HT1080 (cell line): ENCODE results near the gene TCF7L2. TPM values are rescaled to one million over a fixed set of nuclear protein-coding genes. Genes with fewer than 3 reads are reported as not detected.

Experiments
- DNase-seq: peaks from one replicate; pipeline ENCODE4 v3.0.0-alpha.2; 2015; ENCODE audit warnings: low read depth
- total RNA-seq: library from RNA; depleted of rRNA; stranded (reverse); fragments of >200 nt; shearing (Covaris generic); gene quantifications from 2 replicates; pipeline ENCODE4 v1.2.3, GENCODE V29; 2014

TCF7L2 gene
- total RNA-seq, 1 experiment from 2014 or later: 9.6 TPM

GRCh38 chr10:113020838-113021237 is 70.8 kb downstream of the TCF7L2 start:
- no peak for DNase-seq

DNA sequence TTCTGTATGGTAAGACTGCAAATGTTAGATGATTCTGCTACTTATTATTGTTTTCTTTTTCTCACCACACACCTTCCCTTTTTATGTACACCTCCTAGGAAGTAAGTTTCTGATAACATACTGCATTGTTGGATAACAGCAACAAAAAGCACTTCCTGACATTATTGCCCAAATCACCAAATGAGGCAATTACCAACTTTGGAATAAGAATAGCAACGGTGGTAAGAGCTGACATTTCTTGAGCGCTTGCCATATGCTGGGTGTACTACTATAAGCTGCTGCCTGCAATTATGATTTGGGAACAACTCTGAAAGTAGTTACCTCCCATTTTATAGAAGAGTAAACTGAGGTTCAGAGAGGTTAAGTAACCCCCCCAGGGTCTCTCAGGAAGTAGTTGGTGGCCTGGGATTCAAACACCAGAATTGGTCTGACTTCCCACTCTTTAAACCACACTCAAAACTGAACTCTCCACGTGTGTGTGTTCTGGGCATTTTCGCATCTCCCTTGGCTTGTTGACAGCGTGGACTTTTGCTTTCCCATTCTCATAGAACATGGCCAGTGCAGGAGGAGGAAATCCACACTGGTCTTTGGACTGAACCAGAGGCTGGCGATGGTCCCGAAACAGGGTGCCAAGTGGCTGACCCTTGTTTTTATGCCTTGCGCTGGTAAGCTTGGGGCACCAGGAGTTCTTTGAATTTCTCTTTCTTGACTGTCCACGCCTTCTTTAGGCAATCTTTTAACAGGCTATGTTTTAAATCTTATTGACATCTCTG is 71.4 kb downstream of the TCF7L2 start:
- DNase-seq: no peak

DNA sequence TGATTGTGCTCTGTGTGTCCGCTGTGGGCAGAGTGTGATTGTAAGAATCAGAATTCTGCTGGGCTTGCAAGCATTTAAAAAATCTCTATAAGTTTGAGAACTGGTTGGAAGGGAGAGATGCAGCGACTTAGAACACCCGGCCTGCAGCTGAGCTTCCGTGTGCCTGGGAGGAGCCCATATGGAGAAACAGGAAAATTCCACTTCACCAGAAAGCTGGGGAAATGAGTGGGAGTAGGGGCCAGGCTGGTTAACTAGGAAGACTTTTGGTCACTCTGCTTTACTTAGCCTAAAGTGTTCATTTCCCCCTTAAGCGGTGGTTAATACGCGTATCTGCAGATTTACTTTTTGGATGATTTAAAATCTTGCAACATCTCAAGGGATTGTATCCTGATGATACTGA is 72.2 kb downstream of the TCF7L2 start:
- no peak for DNase-seq

DNA sequence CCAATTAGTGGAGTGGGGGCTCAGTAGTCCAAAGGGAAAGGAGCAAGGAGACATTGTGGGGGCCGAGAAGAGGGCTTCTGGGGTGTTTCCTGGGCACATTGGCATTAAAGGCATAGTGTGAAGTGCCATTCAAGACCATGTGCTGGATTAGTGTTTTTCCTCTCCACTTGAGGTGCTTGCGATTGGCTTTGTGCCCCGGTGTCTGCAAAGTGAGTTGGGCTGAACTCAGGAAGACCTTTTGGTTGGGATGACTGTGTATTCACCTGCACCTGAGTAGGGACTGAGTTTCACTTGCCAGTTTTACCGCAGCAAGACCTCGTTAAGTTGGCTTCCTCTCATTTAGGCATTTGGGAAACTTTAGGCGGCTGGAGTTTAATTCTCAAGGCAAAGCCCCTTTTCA is 73.0 kb downstream of the TCF7L2 start:
- no peak for DNase-seq

DNA sequence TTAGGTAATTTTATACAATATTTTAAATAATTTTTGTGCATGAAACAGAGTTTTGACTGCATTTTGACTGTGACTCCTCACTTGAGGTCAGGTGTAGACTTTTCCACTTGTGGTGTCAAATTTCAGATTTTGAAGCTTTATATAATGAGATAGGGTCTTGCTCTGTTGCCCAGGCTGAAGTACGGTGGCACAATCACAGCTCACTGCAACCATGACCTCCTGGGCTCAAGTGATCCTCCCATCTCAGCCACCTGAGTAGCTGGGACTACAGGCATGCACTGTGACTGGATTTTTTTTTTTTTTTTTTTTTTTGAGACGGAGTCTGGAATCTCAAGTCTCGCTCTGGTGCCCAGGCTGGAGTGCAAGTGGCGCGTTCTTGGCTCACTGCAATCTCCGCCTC is 74.9 kb downstream of the TCF7L2 start:
- DNase-seq: no peak

GRCh38 chr10:113025487-113025886 is 75.4 kb downstream of the TCF7L2 start:
- no peak for DNase-seq

DNA sequence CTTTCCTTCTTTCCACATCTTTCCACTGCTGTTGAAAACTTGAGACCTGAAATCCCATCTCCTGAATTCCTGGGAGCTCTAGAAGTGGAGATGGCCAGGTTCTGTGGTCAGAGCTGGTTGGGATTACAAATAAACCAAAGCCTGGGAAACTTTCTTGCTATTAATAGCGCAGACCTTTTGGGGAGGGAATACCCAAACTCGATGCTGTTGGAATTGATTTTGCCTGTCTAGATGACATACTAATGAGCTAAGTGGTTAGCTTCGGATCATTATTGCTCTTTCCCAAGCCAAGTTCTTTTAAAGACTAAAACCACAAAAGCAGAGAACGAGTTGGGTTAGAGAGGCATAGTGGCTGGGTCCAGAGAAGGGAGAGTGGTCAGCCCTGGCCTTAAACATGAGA is 76.6 kb downstream of the TCF7L2 start:
- DNase-seq: peak; percentile 50

- DNase-seq: no peak
Observed at GRCh38 chr10:113027230-113027573, 77.2 kb downstream of the TCF7L2 start.

DNA sequence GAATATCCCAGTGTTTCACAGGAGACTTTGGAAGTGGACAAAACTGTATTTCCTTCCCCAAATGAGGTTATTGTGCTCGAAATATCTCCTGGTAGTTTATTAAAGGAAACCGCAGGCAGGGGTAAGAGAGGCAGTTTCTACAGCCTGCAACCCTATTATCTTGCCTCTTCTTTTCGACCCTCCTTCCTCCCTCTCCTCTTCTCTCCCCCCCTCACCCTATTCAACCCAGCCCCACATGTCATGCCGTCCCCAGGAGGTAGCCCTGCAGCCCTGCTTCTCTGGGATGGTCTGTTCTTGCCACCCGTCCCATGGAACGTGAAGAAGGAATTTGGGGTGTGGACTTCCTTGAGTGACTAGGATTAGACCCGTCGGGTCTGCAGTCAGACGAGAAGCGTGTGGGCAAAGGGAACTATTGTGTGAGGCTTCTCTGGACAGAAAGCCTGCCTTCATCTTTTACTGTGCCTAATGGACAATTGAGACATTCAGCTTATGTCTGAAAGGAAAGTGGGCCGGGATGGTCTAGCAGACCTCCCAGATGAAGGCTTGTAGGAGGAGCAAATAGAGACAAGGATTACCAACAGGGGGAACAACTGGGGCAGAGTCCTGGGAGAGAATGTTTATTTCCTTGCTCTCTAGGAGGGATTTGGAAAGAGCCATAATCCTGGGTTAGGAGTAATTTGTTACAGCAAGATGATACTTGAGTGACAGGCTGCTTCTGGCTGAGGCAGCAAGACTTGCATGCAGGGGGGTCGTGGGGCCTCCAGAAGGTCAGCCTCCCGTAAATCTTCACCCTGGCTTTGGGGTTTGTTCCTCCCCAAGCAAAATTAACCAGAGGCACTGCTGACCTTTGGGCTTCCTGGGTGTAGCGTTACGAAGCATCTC is 77.8 kb downstream of the TCF7L2 start:
- no peak for DNase-seq

- no peak for DNase-seq
Observed at GRCh38 chr10:113028456-113029440, 78.7 kb downstream of the TCF7L2 start.

DNA sequence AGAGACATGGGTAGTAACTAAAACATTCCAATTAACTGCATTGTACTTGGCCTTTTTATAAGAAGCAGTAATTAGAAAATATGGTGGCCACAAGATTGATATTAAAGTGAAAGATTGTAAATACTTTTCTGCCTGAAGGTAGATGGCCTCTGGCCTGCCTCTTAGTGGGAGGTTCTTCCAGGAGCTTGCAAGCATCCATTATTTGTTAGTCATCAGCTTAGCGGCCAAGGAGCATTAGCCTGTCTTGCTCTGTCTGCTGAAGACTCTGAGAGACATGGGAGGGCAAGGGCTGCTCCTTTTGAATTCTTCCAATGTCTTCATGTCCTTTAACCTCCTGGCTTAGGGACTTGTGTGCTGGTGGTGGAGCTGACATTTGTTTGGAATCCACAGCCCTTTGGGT is 80.4 kb downstream of the TCF7L2 start:
- no peak for DNase-seq

DNA sequence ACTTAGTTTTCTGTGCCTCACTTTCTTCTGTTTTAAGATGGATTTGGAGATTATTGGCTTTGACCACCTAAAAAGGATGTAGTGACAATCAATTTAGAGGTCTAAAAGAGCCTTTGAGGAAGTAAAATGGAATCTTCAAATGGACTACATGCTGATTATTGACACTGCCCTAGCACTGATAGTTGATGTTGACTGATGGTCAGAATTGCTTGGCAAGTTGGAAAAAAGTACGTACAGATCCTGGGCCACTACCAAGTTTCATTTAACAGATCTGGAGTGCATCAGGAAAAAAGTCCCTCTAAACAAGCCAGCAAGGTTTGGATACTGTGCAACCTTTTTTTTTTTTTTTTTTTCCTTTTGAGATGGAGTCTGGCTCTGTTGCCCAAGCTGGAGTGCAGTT is 81.1 kb downstream of the TCF7L2 start:
- DNase-seq: no peak

- DNase-seq: no peak
Observed at GRCh38 chr10:113033991-113034390, 83.9 kb downstream of the TCF7L2 start.

DNA sequence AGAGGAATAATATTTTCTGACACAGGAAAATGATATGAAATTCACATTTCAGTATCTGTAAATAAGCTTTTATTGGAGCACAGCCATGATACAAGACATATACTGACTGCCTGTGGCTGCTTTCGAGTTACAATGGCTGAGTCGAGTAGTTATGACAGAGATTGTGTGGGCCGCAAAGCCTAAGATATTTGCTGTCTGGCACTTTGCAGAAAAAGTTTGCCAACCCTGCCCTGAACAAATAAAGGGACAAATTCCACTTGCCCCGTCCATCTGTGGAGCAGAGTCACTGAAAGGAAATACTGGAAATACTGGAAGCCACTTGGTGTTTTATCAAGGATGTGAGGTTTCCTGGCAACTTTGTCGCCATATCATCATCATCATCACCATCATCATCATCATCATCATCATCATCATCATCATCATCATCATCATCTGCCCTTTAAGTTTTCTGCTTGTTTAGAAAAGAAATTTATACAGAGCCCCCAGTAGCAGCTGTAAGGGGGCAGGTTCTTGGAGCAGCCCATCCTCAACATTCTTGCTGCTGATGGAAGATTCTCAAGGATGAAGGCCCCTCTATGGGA is 85.8 kb downstream of the TCF7L2 start:
- DNase-seq: no peak

- no peak for DNase-seq
Observed at GRCh38 chr10:113036619-113037018, 86.6 kb downstream of the TCF7L2 start.

GRCh38 chr10:113037218-113037617 is 87.2 kb downstream of the TCF7L2 start:
- no peak for DNase-seq

GRCh38 chr10:113038183-113038582 is 88.1 kb downstream of the TCF7L2 start:
- DNase-seq: no peak

DNA sequence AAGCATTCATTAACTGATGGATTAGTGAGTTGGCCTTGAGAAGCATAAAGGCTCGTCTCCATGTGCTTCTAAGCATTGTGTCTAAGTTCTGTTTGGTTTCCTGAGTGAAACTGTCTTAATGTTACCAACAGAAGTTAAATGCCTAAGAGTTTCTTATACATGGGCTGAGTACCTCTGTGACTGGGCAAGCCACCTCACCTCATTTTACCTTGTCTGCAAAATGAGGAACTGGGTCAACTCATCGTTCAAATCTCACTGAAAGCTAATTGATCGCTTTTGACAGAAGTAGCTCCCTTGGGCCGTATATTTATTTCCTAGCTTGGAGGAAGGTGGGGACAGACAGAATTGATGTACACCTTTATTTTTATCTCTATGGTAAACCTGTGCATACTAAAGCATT is 88.9 kb downstream of the TCF7L2 start:
- DNase-seq: no peak

DNA sequence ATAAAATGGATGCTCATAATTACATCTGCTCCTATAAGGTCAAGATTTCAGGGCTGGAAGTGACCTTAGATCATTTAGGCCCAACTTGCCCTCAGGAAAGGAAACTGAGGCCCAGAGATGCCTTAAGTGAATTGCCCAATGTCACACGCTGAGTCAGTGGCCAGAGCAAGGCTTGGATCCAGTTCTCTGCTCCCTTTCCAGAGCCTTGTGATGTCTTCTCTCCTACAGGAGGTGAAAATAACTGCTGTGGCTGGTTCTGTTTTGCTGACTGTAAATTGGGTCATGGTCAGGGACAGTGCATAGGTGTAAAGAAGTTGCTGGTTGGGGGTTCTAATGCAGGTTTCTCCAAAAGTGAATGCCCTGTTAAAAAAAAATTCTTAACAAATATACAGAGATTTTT is 91.3 kb downstream of the TCF7L2 start:
- DNase-seq: no peak

- DNase-seq: peak; percentile 20
Observed at GRCh38 chr10:113041841-113042750, 92.0 kb downstream of the TCF7L2 start.
